Endothelial cell of umbilical vein (primary cell): ENCODE data around the gene NUDCD3. TPM values are rescaled to one million over a fixed set of nuclear protein-coding genes. Genes with fewer than 3 reads are reported as not detected.

ENCODE experiments used
- BruUV-seq: library from RNA; stranded (reverse); fragments of 400-500 nt; replicated peaks from 2 replicates; lab custom pipeline; 2021; lab: Mats Ljungman, UMichigan
- CTCF ChIA-PET: fragments of 300-600, 350-600 bp; sonication (Branson Sonifier 250); formaldehyde crosslinking; loops from one replicate; lab custom pipeline; 2021; ENCODE audit warnings: antibody characterized with exemption, inconsistent platforms; lab: Charles Lee
- POLR2A ChIA-PET: fragments of 300-600, 350-600 bp; sonication (Branson Sonifier 250); formaldehyde crosslinking; loops from one replicate; lab custom pipeline; 2021; ENCODE audit warnings: antibody characterized with exemption, inconsistent platforms; lab: Charles Lee
- DNase-seq: peaks from one replicate; pipeline ENCODE4 v3.0.0-alpha.2; 2011; ENCODE audit warnings: low read depth, low spot score
- FAIRE-seq: peaks from 2 replicates; lab custom pipeline; 2011; peaks lifted over from hg19 to GRCh38; lab: Jason Lieb, UNC
- H2AFZ ChIP-seq: 2 replicates; pipeline ENCODE4 v1.6.0; 2012; ENCODE audit warnings: low read depth, low read length, control low read depth, inconsistent platforms
- H3K27ac ChIP-seq: 2 replicates; pipeline ENCODE4 v1.5.1; 2011; ENCODE audit warnings: low read depth, mild to moderate bottlenecking, control low read depth, low read length, moderate library complexity; ENCODE audit not compliant: insufficient read depth
- H3K27me3 ChIP-seq, 2 experiments: 2 replicates each; pipeline versions ENCODE4 v1.6.0 to v1.6.1; 2011; ENCODE audit warnings: low read length in 2 of 2, mixed read lengths in 1 of 2; ENCODE audit not compliant: control insufficient read depth in 2 of 2, insufficient read depth in 2 of 2
- H3K36me3 ChIP-seq, 2 experiments: 2 replicates in 1 of 2; 3 replicates in 1 of 2; pipeline ENCODE4 v1.5.1; 2011; ENCODE audit warnings: low read length in 2 of 2, mild to moderate bottlenecking in 1 of 2, moderate library complexity in 1 of 2; ENCODE audit not compliant: control insufficient read depth in 2 of 2, insufficient read depth in 2 of 2; ENCODE audit errors: extremely low read depth in 1 of 2
- H3K4me1 ChIP-seq: 3 replicates; pipeline ENCODE4 v1.5.1; 2011; ENCODE audit warnings: mild to moderate bottlenecking, low read length; ENCODE audit not compliant: control insufficient read depth, insufficient read depth; ENCODE audit errors: extremely low read depth
- H3K4me2 ChIP-seq: 2 replicates; pipeline ENCODE4 v1.6.1; 2011; ENCODE audit warnings: low read length, control low read depth, mixed read lengths; ENCODE audit not compliant: insufficient read depth
- H3K4me3 ChIP-seq, 3 experiments: fragments of 200-600 bp in 1 of 3; sonication (generic), shearing (Covaris generic) in 1 of 3; replicated peaks in 1 of 3; 2 replicates each; pipeline ENCODE4 v1.5.1; 2011 to 2016; ENCODE audit warnings: control low read depth in 3 of 3, low read length in 3 of 3, mild to moderate bottlenecking in 2 of 3, inconsistent platforms in 1 of 3, low read depth in 1 of 3, moderate library complexity in 1 of 3; ENCODE audit not compliant: insufficient read depth in 1 of 3
- H3K79me2 ChIP-seq: 2 replicates; pipeline ENCODE4 v1.6.0; 2012; ENCODE audit warnings: low read length, inconsistent platforms; ENCODE audit not compliant: control insufficient read depth, insufficient read depth
- H3K9ac ChIP-seq: replicated peaks from 2 replicates; pipeline ENCODE3; 2011; ENCODE audit warnings: low read length, control low read depth; ENCODE audit not compliant: insufficient read depth; ENCODE audit errors: extremely low read depth
- H3K9me1 ChIP-seq: replicated peaks from 3 replicates; pipeline ENCODE4 v1.6.0; 2011; ENCODE audit warnings: mild to moderate bottlenecking, low read length; ENCODE audit not compliant: control insufficient read depth, insufficient read depth; ENCODE audit errors: extremely low read depth
- H3K9me3 ChIP-seq: replicated peaks from 2 replicates; pipeline ENCODE4 v1.5.1; 2012; ENCODE audit warnings: low read length, inconsistent platforms; ENCODE audit not compliant: control insufficient read depth, insufficient read depth
- H4K20me1 ChIP-seq: replicated peaks from 2 replicates; pipeline ENCODE3; 2011; ENCODE audit warnings: mild to moderate bottlenecking, low read length; ENCODE audit not compliant: control insufficient read depth, insufficient read depth; ENCODE audit errors: extremely low read depth
- EZH2 ChIP-seq: IDR thresholded peaks from 2 replicates; pipeline ENCODE4 v1.6.1; 2012; ENCODE audit warnings: borderline replicate concordance, low read depth, mild to moderate bottlenecking, moderate library complexity, low read length, inconsistent platforms; ENCODE audit not compliant: severe bottlenecking
- FOS ChIP-seq: IDR thresholded peaks from 2 replicates; pipeline ENCODE4 v1.6.1; 2011; ENCODE audit warnings: mild to moderate bottlenecking, low read length, moderate library complexity, borderline replicate concordance; ENCODE audit not compliant: insufficient read depth
- GATA2 ChIP-seq: IDR thresholded peaks from 2 replicates; pipeline ENCODE4 v1.7.0; 2011; ENCODE audit warnings: low read depth, mild to moderate bottlenecking, moderate library complexity, mixed read lengths, low read length; ENCODE audit not compliant: insufficient read length, insufficient read depth
- JUN ChIP-seq: IDR thresholded peaks from 2 replicates; pipeline ENCODE4 v1.6.1; 2011; ENCODE audit warnings: borderline replicate concordance, low read depth; ENCODE audit not compliant: insufficient read length, insufficient read depth
- MYC ChIP-seq: IDR thresholded peaks from one replicate; pipeline ENCODE4 v1.6.1; 2011; ENCODE audit warnings: mild to moderate bottlenecking, low read depth, low read length
- POLR2A ChIP-seq: IDR thresholded peaks from 2 replicates; pipeline ENCODE4 v1.6.1; 2012; ENCODE audit warnings: low read depth, mild to moderate bottlenecking, control low read depth, low read length
- POLR2AphosphoS5 ChIP-seq: IDR thresholded peaks from 2 replicates; pipeline ENCODE4 v1.6.1; 2012; ENCODE audit warnings: low read depth, mild to moderate bottlenecking, control low read depth, low read length, moderate library complexity; ENCODE audit not compliant: insufficient read depth
- dilution Hi-C: fragments of 300-500 bp; cut with MboI; formaldehyde crosslinking; loops from one replicate; pipeline ENCODE4 v1.15.0; 2019; ENCODE audit warnings: low sequenced_read_pairs; ENCODE audit not compliant: extremely low pct_ligation_motif_present
- intact Hi-C: fragments of 100-400 bp; cut with micrococcal nuclease; formaldehyde crosslinking; loops from one replicate; pipeline ENCODE4 v1.10.0; 2022
- polyA plus RNA-seq, 4 experiments: library from polyadenylated mRNA; depleted of rRNA in 3 of 4; stranded (reverse) in 3 of 4; unstranded in 1 of 4; fragments of >200 nt; gene quantifications; 2 replicates each; pipeline versions ENCODE4 v1.2.1 to v1.2.3, GENCODE V29; 2011 to 2012; ENCODE audit warnings: missing spikeins in 1 of 4
- total RNA-seq: library from RNA; stranded (reverse); gene quantifications from 2 replicates; pipeline ENCODE4 v1.2.3, GENCODE V29; 2021
- TF ChIP-seq, protein P1 (sequence below): IDR thresholded peaks from 2 replicates; pipeline ENCODE4 v1.6.1; 2011; ENCODE audit not compliant: insufficient read depth, insufficient read length
- TF ChIP-seq, protein P2 (sequence below), 2 donors: IDR thresholded peaks; 1 replicate in 1 of 2; 2 replicates in 1 of 2; pipeline ENCODE4 v1.5.1; 2011; ENCODE audit warnings: low read length in 2 of 2, mild to moderate bottlenecking in 2 of 2, moderate library complexity in 2 of 2, control low read depth in 1 of 2, inconsistent platforms in 1 of 2, low read depth in 1 of 2; ENCODE audit not compliant: insufficient read depth in 1 of 2; ENCODE audit errors: extremely low read depth in 1 of 2

Gene NUDCD3
- total and polyA plus RNA-seq, 2 donors (not counting 3 experiments of a cell fraction or from before 2014, with no cell fraction given) = 50.6 to 137 TPM

DNA sequence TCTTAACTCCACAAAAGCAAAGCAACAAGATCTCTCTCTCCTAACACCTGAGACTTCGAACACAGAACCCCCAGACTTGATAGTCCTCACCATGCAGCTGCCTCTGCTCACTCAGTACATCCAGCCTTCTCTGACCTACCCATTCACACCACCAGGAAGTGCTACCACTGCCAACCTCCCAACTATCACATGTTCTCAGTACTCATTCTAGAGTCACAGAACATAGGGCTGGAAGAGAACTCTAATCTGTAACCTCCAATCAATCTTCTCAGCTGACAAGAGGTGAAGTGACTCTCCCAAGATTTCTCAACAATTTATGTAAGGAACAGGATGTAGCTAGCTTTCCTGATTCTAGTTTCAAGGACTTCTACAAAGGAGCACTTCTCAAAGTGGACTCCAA is 3.8 kb downstream of the NUDCD3 start:
- no peaks in the 10 kb centered on the region for H3K9me3 ChIP-seq
- DNase-seq (peak; percentile 43), FAIRE-seq (peak; percentile 40)
- no peaks in the 10 kb centered on the region for H3K9me1 ChIP-seq
- peak overlapping the region; percentile 53 for H3K4me2 ChIP-seq
- no peaks in the 10 kb centered on the region for H4K20me1 ChIP-seq
- dilution Hi-C loops (no loop called here), intact Hi-C loops (no loop called here)
- ChIA-PET POLR2A (no interaction called here), CTCF (interaction anchor here (0.9 to 1.8 kb wide), 4 partner anchors 9 to 139 kb away, joined by 4 to 9 read pairs (median 6); no protein-coding TSS in a partner anchor)
- no TSS peak for BruUV-seq
- TF ChIP-seq POLR2AphosphoS5 = no peak
- TF ChIP-seq FOS = no peak
- TF ChIP-seq JUN = no peak
- no peak for TF ChIP-seq EZH2
- TF ChIP-seq MYC = no peak
- TF ChIP-seq POLR2A = no peak
- TF ChIP-seq, protein P1, sequence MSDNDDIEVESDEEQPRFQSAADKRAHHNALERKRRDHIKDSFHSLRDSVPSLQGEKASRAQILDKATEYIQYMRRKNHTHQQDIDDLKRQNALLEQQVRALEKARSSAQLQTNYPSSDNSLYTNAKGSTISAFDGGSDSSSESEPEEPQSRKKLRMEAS = no peak
- no peak for TF ChIP-seq GATA2
- H3K9ac ChIP-seq = no peak overlapping the region
- H3K79me2 ChIP-seq = peaks cover 69% of the 10 kb centered on the region
- H2AFZ ChIP-seq = no peak overlapping the region
- H3K4me3 ChIP-seq = no peak overlapping the region
- peaks cover 49% of the 10 kb centered on the region for H3K4me1 ChIP-seq
- H3K36me3 ChIP-seq = peaks cover 7 to 11% of the 10 kb centered on the region in 2 experiments
- H3K27me3 ChIP-seq = no peaks in the 10 kb centered on the region
- no peak overlapping the region for H3K27ac ChIP-seq

DNA sequence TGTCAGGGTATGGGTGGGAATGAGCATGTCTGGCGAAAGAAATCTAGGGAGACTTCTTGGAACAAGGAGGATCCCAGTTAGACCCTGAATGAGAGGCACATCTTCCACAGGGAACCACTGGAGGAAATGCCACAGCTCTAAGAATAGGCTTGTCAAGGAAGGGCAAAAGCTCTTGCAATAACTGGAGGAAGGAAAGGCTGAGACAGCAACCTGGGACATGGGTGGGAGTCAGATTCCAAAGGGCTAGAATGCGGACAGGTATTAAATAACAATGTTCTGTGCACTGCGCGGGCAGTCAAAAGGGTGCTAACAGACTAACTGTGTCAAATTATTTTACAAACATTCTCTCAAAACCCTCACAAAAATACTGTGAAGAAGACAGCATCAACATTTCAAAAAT is 4.5 kb downstream of the NUDCD3 start:
- TF ChIP-seq POLR2AphosphoS5 (no peak), EZH2 (no peak), GATA2 (no peak), FOS (no peak), POLR2A (no peak), JUN (no peak), MYC (no peak)
- TF ChIP-seq, protein P1 = no peak
- TF ChIP-seq, protein P2, sequence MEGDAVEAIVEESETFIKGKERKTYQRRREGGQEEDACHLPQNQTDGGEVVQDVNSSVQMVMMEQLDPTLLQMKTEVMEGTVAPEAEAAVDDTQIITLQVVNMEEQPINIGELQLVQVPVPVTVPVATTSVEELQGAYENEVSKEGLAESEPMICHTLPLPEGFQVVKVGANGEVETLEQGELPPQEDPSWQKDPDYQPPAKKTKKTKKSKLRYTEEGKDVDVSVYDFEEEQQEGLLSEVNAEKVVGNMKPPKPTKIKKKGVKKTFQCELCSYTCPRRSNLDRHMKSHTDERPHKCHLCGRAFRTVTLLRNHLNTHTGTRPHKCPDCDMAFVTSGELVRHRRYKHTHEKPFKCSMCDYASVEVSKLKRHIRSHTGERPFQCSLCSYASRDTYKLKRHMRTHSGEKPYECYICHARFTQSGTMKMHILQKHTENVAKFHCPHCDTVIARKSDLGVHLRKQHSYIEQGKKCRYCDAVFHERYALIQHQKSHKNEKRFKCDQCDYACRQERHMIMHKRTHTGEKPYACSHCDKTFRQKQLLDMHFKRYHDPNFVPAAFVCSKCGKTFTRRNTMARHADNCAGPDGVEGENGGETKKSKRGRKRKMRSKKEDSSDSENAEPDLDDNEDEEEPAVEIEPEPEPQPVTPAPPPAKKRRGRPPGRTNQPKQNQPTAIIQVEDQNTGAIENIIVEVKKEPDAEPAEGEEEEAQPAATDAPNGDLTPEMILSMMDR (IDR thresholded peaks at IDR 0.05; ENCODE audit: extremely low read depth in 1 of 2, insufficient read depth in 1 of 2, low read depth in 1 of 2, low read length in 2 of 2) = no peak
- no peak for DNase-seq
- CTCF ChIA-PET = interaction anchor here (0.9 to 1.9 kb wide), 4 partner anchors 8 to 138 kb away, joined by 4 to 9 read pairs (median 6); no protein-coding TSS in a partner anchor
- peaks cover 11 to 14% of the 10 kb centered on the region in 2 experiments for H3K36me3 ChIP-seq
- H3K9me1 ChIP-seq = no peaks in the 10 kb centered on the region
- no peak overlapping the region for H3K4me2 ChIP-seq
- no peak overlapping the region for H2AFZ ChIP-seq
- peaks cover 45% of the 10 kb centered on the region for H3K4me1 ChIP-seq
- H4K20me1 ChIP-seq = no peaks in the 10 kb centered on the region
- no TSS peak for BruUV-seq
- no peak overlapping the region for H3K4me3 ChIP-seq
- dilution Hi-C loops = no loop called here
- no peak overlapping the region for H3K9ac ChIP-seq
- FAIRE-seq = no peak
- H3K9me3 ChIP-seq = no peaks in the 10 kb centered on the region
- POLR2A ChIA-PET = no interaction called here
- peaks cover 73% of the 10 kb centered on the region for H3K79me2 ChIP-seq
- no peaks in the 10 kb centered on the region for H3K27me3 ChIP-seq
- intact Hi-C loops = no loop called here
- H3K27ac ChIP-seq = no peak overlapping the region
